HS-27A (cell line): Measurements from ENCODE around the gene CEP131.
"Not testable (repeated sequence)": the region's sequence is repeated elsewhere in the genome, so short reads cannot be mapped to it uniquely, and the experiment has no call there.

Experiments used
- DNase-seq: peaks from one replicate; pipeline ENCODE4 v3.0.0-alpha.2; 2012; ENCODE audit warnings: low read depth, missing footprints

The CEP131 gene

DNA sequence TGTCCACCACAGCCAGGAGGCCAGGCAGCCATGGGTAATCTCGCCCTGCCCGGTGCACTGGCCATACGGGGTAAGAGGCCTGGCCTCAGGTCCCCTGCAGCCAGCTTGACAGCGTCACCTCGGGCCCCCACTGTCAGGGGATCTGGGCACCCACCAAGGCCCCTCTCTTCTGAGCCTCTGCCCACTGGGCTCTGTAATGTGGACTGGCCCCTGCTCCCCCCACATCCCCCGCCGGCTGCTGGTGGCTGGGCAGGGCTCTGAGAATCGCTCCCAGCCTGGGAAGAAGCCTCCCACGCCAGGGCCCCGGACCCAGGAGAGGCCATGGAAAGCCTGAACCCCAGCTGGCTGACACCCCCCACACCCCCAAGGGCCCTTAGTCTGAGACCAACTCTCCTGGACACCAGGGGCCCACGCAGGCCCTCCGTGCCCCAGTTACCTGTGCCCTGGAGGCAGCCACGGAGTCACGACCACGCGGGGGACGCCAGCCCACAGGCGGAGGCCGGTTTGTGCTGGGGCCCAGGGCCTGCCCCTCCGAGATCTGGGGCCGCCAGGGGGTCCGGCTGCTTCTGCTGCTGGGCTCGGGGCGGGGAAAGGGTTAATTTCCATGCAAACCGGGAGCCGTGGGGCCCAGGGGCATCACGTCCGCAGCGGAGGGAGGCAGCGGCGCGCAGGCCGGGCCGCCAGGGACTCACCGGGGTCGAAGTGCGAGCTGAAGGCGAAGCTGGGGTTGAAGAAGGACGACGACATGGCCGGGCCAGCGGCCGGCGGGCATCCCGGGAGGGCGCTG lies 57.3 kb downstream of the CEP131 start, which contains the start of gene PVALEF:
Gene PVALEF, plus strand, starts transcription at position 262 of the 787 bp plus-strand sequence. CDS start 15,720 bp downstream, outside the sequence.
- DNase-seq = no peak

DNA sequence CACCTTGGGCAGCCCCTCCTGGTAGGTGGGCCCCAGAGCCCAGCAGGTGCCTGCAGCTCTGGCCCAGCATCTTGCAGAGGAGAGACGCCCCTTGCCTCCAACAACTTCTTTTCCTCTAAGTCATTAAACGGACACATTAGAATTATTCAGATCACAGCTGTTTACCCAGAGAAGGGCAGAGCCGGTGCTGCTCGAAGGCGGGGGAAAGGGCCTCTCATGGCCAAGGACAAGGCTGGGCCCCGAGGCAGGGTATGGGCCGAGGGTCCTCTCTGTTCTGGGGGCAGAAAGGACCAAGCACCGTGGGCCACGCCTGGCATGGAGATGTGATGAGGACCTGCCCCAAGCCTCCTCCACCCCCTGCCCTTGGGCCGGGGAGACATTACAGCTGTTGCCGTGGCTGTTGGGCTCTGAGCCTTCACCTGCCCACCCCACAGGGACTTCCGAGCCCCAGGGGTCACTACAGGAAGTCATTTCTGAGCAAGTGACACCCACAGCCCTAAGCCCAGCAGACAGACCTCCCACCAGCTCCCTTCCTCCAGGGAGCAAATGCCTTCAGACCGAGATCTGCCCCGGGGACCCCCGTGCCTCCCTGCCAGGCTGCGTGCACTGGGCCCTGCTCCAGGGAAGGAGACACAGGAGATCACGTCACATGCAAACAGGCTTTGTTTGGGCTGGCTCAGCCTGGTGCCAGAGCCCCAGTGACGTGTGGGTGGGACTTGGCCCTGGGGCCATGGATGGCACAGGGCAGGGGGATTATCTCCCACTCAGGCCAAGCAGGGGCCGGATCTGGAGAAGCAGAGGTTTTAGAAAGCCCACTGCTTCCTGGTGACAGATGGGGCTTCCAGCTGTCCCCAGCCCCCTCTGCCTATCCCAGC lies 58.2 kb downstream of the CEP131 start:
- no peak for DNase-seq

DNA sequence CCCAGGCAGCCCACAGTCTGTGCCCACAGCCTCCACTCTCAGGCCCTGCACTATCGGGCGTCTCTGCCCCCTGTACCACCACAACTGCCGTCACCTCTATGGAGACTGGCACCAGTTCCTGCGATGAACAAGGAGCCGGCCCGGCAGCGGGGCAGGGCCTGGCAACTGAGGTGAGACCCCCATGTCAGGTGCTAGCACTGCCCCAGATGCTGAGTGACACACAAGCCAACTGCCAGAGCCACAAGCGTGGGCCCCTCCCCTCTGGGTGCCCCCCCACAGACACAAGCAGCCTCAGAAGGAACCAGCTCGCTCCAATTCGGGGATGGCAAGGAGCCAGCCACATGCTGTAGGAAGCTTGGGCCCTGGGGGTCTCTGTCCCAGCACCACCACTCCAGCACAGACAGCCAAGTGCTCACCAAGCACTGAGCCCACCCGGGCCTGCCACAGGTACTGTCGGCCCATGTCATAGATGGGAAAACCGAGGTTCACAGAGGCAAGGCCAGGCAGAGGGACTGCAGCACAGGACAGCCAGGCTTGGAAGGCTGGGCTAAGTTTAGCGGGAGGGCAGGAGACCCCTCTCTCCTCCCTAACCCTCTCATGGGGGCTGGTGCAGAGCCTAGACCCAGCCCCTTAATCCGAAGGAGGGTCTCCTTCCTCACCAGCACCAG lies 58.9 kb downstream of the CEP131 start:
- no peak for DNase-seq

DNA sequence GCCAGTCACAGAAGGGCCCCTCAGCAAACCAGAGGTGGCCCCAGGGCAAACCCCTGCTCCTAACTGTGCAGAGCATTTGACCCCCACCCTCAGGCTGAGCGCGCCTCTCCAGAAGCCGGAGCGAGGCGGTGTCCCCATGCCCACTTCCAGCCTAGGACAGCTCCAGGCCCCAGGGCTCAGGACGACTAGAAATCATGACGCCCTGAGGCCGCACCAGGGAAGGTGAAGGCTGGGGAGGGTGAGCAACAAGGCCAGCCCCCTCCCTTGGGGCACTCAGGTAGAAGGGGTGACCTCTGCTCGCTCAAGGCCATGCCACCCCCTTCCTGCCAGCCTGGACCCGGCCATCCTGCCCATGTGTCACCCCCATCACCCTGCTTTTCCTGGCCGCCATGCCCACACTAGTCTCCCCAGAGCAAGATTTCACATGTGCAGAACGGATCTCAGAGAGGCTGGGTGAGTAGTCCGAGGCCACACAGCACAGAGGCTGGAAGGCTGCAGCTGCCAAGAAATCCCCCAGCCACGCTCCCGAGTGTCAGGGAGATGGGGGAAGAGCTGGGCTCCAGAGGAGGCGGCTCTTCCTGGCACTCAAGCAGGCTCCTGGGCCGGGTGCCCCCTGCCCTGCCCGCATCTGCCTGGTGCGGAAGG lies 59.6 kb downstream of the CEP131 start:
- DNase-seq = no peak

DNA sequence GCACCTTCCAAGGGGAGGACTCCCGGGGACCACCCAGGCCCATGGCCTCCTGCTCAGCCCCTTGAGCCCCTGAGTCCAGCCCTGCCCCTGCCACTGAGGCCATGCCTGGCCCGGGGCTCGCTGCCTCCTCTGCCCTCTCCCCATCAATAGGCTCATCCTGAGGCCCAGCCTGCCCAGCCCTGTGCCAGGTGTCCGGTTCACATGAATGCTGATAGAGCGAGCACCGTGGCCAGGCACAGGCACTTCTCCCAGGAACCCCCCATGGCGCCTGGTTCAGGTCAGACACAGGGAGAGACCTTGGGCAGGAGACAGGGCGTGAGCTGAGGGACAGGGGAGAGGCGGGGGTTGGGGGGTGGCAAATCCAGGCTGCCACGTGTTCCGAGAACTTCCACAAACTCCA lies 60.3 kb downstream of the CEP131 start:
- no peak for DNase-seq

DNA sequence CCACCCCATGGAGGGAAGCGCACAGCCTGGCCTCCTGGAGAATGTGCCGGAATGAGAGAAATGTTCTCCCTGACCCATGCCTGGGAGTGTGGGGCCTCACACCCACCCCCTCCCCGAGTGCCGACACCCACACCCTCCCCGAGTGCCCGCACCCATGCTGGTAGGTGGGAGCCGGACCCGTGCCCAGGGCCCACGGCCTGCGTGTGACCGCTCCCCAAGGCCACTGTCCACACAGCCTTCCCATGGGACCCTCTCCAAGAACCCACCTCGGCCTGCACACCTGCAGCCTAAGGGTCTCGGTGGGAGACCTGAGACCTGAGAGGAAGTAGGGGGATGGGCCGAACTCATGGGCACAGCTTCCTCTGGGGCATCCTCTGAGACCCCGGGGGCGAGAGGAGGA lies 60.8 kb downstream of the CEP131 start:
- no peak for DNase-seq

DNA sequence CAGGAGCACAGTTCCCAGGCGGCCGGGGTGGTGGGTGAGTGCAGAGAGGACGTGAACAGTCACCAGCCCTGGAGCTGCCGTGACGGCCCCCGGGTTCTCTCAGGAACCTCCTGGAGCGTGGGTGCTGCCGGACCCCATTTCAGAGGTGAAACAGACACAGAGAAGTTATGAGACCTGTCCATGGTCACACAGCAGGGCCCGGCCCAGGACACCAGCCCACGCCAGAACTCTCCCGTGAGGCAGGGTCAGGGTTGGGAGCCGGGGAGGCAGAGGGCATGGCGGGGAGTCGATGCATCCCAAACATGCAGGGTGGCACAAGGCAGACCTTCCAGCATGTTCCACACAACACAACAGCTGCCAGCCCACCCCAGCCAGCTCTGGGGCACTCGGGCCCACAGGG lies 61.2 kb downstream of the CEP131 start:
- DNase-seq = no peak

DNA sequence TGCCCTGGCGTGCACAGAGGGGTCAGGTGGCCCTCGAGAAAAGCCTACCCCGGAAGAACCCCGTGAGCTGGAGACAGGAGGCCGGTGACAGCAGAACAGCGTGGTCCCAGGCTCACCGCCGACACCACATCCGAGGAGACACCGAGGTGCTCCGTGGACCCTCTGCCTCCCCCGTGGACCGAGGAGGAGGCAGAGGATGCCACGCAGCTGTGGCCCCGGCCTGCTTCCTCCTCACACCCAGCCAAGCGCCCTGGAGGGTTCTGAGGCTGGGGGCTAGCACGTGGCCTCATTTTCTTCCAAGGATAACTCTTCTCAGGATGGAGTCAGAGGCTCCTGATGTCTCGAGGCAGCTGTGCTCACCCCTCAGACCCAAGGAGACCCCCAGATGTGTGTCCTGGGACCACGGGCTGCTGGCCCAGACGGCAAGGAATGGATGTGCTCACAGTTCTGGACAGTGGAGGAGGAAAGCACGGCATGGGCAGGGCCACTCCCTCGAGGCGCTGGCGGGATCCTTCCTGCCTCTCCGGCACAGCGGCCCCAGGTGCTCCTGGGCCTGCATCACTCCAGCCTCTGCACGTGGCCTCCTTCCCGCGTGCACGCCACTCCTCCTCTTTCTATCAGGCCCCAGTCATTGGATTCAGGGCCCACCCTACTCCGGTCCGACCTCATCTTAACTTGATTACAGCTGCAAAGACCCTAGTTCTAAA lies 61.9 kb downstream of the CEP131 start:
- DNase-seq = no peak

DNA sequence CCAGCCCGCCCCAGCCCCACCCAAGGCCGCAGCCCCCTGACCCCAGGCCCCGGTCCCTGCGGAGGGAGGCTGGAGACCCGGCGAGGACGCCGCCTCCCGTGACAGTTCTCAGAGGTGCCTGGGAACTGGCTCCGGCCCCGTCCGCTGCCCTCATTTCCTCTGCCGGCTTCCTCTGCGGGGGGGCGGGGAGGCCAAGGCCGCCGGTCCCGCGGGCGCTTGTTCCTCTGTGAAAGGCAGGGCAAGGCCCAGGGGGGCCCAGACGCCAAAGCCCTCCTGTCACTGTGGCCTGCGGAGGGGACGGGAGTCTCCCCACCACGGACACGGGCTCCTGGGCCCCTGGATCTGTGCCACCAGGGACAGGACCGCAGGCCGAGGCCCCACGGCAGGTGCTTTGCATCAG lies 62.5 kb downstream of the CEP131 start:
- DNase-seq = no peak

DNA sequence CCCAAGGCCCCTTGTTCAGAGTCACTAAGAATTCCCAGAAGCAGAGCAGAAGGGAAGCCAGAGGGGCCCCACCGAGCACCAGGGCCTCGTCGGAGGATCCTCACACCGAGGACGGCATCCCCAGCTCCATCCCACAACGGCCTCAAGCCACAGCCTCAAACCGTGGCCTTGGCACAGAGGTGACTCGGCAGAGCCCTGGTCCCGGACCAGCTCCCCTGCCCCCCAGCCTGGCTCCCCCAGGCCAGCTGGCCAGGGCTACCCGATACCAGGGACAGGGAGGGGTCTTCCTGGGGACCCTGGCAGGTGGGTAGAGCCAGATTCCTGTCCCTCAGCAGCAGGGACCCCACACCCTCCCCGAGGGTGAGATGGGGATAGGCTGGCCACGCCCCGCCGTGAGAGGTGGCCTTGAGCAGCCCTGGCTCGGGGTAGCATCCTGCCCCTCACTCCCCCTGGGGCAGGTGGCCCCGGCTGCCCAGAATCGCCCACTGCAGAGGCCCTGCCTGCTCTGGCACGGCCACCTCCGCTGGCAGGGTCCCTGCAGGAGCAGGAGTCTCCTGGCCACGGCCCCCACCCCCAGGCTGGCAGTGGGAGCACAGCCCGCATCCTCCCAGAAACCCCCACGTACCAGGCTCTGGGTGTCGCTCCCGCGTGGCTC lies 63.0 kb downstream of the CEP131 start:
- DNase-seq = no peak

DNA sequence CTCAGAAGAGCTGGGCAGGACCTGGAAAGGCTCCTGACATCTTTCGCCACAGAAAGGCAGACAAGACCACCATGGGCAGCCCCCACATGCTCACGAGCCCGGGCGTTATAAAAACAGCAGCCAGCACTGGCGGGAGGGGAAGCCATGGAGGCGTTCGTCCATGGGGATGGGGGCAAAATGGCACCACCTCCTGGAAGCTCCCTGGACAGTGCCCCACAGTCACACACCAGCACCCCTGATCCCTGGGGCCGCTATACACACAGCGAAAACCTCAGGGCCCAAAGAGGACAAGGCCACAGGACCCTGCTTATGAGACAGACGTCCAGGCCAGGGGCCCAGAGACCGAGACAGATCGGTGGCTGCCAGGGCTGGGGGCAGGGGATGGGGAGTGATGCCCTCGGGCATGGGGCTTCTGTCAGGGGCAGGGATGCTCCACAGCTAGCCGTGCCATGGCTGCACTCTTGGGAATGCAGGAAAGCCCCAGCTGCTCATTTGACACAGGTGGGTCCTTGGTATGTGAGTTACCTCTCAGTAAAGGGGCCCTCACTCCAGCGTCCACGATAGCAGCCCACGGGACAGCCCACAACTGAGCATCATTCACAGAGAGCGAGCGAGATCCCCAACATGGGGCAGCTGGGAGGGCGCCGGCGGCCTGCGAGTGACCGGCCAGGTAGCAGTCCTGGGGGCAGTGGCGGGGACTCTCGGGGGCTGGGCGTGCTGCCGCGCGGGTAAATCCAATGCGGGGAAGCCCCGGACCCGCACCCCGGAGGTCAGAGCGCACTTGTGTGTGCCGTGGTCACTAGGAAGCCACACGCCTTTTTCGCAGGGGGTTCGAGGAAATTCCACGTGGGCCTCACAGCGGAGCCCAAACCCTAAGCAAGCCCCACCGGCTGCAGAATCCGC lies 63.8 kb downstream of the CEP131 start:
- DNase-seq = no peak

DNA sequence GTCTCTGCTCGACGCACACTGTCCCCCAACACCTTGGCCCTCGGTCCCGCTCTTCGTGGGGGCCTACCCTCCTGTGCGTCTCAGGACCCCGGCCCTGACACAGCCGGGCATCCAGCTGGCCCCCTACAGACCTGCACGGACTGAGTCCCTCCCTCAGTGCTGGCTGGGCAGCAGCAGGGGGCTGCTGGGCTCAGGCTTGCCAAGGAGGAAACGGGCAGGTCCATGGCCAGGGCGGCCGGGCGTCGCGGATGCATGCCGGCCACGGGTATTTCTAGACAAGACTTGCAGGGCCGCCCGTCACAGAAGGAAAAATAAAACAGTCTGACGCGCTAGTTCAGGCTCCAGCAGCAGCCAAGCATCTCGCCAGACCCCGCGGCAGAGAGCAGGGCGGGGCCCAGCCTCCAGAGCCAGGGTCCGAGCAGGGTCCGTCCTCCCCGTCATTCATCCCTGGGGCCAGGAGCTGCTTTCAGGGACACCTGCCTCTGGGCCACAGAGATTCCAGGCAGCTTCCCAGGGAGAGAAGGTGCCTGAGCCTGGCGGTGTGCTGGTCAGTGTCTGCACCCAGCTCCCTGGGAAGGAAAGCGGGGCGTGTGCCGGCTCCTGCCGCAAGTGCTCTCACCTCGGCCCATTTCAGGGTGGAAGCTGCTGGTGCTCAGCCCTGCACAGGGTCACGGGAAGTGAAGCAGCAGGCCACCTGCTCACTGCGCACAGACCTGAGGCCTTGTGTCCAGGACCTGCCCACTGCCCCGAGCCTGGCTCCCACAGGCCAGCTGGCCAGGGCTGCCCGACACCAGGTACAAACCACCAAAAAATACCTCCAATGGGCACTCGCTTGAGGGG lies 64.7 kb downstream of the CEP131 start:
- DNase-seq = no peak

DNA sequence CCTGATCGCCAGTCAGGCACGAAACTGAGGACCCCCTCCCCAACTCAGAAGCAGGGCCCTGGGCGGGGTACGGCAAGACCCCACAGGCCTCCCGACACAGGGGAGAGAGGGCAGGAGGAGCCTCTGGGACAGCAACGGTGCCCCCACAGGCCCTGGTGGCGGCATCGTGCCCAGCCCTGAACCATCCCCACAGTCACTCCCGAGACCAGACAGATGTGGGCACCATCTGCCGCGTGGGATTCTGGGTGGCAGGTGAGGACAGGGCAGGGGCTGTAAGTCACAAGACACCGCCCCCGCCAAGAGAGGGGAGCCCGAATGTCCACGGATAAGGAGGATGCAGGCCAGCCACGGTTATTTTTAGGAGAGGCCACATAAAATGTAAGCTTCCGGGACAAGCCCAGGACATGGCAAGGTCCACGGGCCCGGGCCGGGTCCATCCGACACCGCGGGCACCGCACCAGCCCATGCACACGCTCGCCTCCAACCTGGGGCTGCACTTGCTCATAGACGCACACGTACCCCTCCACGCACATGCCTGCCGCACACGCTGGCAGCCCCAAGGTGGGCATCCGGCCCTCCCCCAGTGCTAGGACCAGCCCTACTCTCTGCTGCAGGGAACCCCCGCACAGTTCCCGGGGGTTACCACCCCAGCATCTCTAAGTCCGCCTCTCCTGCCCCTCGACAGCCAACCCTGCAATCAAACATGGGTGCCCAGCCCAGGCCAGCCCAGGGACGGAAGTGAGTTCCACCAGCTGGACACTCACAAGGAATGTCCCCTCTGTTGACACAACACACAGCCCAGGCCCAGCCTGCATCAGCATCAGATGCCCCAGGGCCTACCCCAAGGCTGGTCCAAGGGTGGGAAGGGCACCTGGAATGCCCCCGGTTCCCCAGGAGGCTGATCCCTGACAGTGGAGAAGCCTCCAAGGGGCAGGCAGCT lies 65.6 kb downstream of the CEP131 start:
- DNase-seq = no peak

DNA sequence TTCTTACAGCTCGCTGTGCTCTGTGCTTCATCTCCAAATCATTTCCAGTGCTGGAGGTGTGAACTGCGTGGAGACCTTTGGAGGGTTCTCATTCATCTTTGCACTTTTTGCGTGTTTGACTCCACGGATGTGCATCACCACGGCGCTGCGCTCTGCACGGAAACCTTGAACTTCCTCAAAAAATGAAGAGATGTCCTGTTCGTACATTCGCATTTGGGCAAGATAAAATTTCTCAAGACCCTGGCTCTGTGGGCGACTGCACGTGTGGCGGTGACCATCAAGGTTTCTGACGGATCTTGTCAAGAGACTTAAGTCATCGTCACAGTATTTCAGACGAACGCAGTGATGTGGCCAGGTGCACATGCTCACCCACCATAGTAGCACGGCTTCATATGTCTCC lies 67.8 kb downstream of the CEP131 start:
- DNase-seq = no peak

DNA sequence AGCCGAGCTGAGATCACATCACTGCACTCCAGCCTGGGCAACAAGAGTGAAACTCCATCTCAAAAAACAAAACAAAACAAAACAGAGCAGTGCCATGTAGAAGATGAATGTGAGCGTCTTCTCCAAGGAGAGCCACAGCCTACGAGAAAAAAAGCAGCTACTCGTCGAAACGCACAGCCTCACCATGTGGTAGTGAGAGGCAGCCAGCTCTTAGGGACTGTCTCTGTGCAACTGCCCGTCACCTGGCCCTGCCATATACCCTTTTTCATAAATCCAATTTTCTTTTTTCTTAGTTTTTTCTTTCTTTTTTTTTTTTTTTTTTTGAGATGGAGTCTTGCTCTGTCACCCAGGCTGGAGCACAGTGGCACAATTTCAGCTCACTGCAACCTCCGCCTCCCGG lies 68.7 kb downstream of the CEP131 start:
- DNase-seq = not testable (repeated sequence)

DNA sequence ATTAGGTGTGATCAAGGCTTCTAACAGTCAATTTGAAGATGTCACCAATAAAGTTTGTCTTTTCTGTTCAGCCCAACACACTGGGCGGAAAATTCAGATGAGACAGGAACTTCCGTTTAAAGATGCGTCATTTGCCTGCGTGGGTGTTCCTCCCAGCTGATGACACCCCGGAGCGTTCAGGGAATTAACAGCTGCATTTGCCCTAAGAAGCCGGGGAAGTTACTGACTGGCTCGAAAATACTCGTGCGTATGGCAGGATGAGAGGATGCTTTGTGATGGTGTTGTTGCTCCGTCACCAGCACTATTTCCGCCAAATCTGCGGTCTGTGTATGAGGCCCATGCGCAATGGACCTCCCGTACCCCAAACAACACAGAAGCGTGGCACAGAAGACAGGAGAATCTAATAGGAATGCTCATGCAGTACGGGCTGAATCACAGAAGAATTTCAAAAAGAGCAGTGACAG lies 69.4 kb downstream of the CEP131 start:
- no peak for DNase-seq

DNA sequence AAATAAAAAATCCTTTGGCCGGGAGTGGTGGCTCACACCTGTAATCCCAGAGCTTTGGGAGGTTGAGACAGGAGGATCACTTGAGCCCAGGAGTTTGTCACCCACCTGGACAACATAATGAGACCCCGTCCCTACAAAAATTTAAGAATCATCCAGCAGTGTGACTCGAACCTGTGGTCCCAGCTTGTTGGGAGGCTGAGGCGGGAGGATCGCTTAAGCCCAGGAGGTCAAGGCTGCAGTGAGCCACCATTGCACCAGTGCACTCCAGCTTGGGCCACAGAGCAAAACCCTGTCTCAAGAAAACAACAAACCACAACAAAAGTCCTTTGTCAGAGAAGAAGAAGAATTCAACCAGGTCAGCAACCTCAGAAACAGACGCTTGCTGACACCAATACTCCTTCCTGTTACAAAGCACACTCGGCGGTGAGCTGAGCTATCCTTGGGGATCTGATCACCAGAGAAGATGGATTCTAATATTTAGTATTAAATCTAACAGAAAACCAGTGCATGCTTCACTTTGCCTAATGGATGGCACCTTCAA lies 70.4 kb downstream of the CEP131 start:
- no peak for DNase-seq
